AG04450 (cell line): Measurements from ENCODE around the gene UBAP1L. TPM values are rescaled to one million over a fixed set of nuclear protein-coding genes. Genes with fewer than 3 reads are reported as not detected.

Experiments used
- CTCF ChIA-PET: fragments of 300-600, 350-600 bp; formaldehyde crosslinking; extraction: SDS; loops from one replicate; lab custom pipeline; 2022; ENCODE audit warnings: antibody characterized with exemption, inconsistent platforms; lab: Charles Lee
- POLR2A ChIA-PET: fragments of 350-600 bp; formaldehyde crosslinking; extraction: SDS; loops from one replicate; lab custom pipeline; 2021; ENCODE audit warnings: antibody characterized with exemption, inconsistent platforms; lab: Yijun Ruan, JAX
- DNase-seq: peaks from one replicate; pipeline ENCODE4 v3.0.0-alpha.2; 2011; ENCODE audit warnings: low read depth, low spot score
- H3K27ac ChIP-seq: one replicate; pipeline ENCODE4 v1.5.1; 2012; ENCODE audit warnings: low read depth, low read length, control low read depth
- H3K27me3 ChIP-seq: one replicate; pipeline ENCODE4 v1.6.0; 2012; ENCODE audit warnings: low read length; ENCODE audit not compliant: control insufficient read depth, insufficient read depth
- H3K4me3 ChIP-seq: 2 replicates; pipeline ENCODE4 v1.5.1; 2011; ENCODE audit warnings: mild to moderate bottlenecking, low read depth, low read length, control low read depth
- H3K9me3 ChIP-seq: 2 replicates; pipeline ENCODE4 v1.5.1; 2012; ENCODE audit warnings: low read length; ENCODE audit not compliant: control insufficient read depth, insufficient read depth
- polyA plus RNA-seq: library from polyadenylated mRNA; depleted of rRNA; stranded (reverse); fragments of >200 nt; gene quantifications from 2 replicates; pipeline ENCODE4 v1.2.3, GENCODE V29; 2011
- TF ChIP-seq, protein P1 (sequence below): IDR thresholded peaks from 2 replicates; pipeline ENCODE4 v1.5.1; 2011; ENCODE audit warnings: low read depth, low read length, control low read depth, inconsistent platforms

UBAP1L gene
- polyA plus RNA-seq, 1 experiment: 0.46 TPM

DNA sequence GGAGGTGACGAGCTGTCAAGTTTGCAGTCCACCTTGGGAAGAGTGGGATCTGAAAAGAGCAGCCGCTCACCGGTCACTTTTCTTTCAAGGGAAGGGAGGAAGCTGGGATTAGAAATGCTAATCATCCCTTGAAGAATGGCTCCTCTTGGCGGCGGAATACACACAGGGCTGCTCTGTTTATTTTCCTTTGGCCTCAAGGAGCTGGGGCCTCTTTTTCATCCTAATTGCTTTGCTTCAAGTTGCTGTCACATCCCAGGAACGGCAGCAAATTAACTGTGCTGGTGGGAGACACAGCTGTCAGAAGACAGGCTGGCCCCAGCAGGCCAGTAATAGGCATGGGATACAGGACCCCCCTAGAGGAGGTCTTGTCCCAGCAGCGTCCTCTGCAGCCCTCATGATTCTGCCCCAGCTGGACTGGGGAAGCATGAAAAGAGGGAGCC, 31.7 kb downstream of the UBAP1L start:
- DNase-seq: peak; percentile 44
- no peaks in the 10 kb centered on the region for H3K9me3 ChIP-seq
- POLR2A ChIA-PET: interaction anchor here (0.5 to 2.9 kb wide), 6 partner anchors 14 to 157 kb away, joined by 3 to 32 read pairs (median 5); no protein-coding TSS in a partner anchor
- H3K27ac ChIP-seq: no peak overlapping the region
- CTCF ChIA-PET: interaction anchor here (0.6 to 6.6 kb wide), 11 partner anchors 9 to 143 kb away, joined by 3 to 83 read pairs (median 6); partner anchors contain the start of gene RASL12
- TF ChIP-seq, protein P1, sequence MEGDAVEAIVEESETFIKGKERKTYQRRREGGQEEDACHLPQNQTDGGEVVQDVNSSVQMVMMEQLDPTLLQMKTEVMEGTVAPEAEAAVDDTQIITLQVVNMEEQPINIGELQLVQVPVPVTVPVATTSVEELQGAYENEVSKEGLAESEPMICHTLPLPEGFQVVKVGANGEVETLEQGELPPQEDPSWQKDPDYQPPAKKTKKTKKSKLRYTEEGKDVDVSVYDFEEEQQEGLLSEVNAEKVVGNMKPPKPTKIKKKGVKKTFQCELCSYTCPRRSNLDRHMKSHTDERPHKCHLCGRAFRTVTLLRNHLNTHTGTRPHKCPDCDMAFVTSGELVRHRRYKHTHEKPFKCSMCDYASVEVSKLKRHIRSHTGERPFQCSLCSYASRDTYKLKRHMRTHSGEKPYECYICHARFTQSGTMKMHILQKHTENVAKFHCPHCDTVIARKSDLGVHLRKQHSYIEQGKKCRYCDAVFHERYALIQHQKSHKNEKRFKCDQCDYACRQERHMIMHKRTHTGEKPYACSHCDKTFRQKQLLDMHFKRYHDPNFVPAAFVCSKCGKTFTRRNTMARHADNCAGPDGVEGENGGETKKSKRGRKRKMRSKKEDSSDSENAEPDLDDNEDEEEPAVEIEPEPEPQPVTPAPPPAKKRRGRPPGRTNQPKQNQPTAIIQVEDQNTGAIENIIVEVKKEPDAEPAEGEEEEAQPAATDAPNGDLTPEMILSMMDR: peak; percentile 71
- no peak overlapping the region for H3K4me3 ChIP-seq
- H3K27me3 ChIP-seq: peaks cover 29% of the 10 kb centered on the region

DNA sequence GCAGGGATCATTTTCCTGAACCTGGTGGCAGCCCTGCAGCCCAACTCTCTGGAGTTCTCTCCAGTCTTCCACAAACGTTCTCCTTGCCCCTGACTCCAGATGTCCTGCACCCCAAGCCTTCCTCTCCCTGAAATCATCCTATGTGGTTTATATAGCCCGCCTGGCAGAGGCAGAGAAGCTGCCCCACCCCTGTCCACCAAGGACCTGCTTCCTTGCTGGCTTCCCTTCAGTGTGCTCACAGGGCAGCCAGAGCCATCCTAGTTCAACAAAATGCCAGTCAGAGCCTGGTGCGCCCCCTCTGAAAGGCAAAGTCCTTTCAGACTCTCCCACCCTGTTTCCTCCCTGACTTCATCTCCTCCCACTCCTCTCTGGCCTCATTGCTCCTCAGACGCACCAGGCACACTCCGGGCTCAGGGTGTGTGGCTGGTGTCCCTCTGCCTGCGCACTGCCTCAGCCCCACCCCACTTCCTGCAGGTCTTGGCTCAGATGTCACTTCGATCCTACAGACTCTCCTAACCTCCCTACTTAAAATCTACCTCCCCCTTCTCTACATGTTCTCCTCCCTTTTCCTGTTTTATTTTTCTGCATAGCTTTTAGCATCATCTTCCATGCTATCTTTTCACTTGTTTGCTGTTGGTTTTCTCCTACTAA, 32.6 kb downstream of the UBAP1L start:
- ChIA-PET CTCF (interaction anchor here (1.1 to 6.6 kb wide), 8 partner anchors 9 to 143 kb away, joined by 3 to 83 read pairs (median 18); partner anchors contain the start of gene RASL12), POLR2A (interaction anchor here (1.2 to 2.9 kb wide), 3 partner anchors 13 to 28 kb away, joined by 4 to 32 read pairs (median 6); no protein-coding TSS in a partner anchor)
- Histone ChIP-seq H3K27ac (no peak overlapping the region), H3K4me3 (no peak overlapping the region), H3K27me3 (peaks cover 31% of the 10 kb centered on the region), H3K9me3 (peaks cover 6% of the 10 kb centered on the region; the same call in 1 of the 2 replicates)
- DNase-seq: no peak
- TF ChIP-seq, protein P1: no peak

DNA sequence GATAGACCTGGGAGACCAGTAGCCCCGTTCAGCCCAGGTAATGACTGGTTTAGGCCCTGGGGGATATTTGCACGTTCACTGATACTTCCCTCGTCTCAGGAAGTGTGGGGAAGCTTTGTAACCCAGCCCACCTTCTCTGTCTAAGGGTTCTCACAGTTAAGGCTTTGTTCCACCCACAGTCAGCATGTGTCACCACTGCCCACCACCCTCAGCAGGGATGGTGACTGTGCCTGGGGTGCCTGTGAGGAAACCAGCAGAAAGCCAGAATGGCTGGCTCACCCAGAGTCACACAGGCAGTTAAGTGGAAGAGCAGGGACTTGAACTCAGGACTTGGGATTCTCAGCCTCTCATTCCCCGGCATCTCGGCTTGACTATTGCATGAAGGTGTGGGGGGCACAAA, 33.2 kb downstream of the UBAP1L start:
- no peak for DNase-seq
- TF ChIP-seq, protein P1: no peak
- POLR2A ChIA-PET: interaction anchor here (2.1 kb wide), 1 partner anchor 27 kb away, joined by 6 read pairs; no protein-coding TSS in a partner anchor
- Histone ChIP-seq H3K4me3 (no peak overlapping the region), H3K27ac (no peak overlapping the region), H3K27me3 (peaks cover 31% of the 10 kb centered on the region), H3K9me3 (peaks cover 9% of the 10 kb centered on the region; the same call in 1 of the 2 replicates)
- CTCF ChIA-PET: interaction anchor here (0.6 to 6.6 kb wide), 4 partner anchors 15 to 47 kb away, joined by 3 to 83 read pairs (median 22); no protein-coding TSS in a partner anchor

DNA sequence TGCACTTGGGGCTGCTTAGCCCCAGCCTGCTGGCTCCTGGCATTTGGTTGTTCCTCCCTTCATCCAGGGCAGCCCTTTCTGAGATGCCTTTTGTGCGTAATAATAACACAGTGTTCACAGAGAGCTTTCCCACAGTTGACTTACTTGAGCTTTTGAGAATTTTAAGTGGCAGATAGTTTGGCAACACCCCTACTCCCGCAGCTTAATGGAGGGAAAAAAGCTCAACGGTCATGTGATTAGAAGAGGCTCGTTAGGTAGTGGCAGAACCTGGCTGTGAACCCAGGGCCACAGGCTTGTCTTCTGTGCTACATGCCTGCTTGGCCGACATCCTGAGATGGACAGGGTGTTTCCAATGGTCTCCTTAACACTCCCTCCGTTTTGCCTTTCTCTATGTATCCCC, 33.7 kb downstream of the UBAP1L start:
- no peak for DNase-seq
- peaks cover 12% of the 10 kb centered on the region; the same call in 1 of the 2 replicates for H3K9me3 ChIP-seq
- CTCF ChIA-PET: interaction anchor here (0.6 to 4.5 kb wide), 4 partner anchors 15 to 86 kb away, joined by 3 to 83 read pairs (median 4); no protein-coding TSS in a partner anchor
- H3K27ac ChIP-seq: no peak overlapping the region
- no peak overlapping the region for H3K4me3 ChIP-seq
- peaks cover 31% of the 10 kb centered on the region for H3K27me3 ChIP-seq
- POLR2A ChIA-PET: no interaction called here
- TF ChIP-seq, protein P1: no peak

DNA sequence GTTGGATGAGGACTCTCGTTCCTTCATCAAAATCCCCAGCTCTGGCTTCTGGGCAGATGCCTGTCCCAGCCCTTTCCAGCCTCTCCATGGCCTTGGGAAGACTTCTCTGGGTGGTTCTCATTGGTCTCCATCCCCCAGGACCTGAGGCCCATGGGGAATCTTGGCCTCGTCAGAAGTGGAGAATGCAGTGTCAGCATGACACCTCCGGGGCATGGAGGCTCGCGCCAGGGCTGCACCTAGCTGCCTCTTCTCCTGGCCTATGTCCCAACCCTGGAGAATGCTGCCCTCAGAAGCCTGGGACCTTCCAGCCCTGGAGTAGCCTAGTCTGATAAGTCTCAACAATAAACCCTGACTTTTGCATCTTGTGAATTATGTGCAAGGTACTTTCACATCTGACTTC, 35.4 kb downstream of the UBAP1L start:
- Histone ChIP-seq H3K9me3 (peaks cover 12% of the 10 kb centered on the region; the same call in 1 of the 2 replicates), H3K27me3 (peaks cover 24% of the 10 kb centered on the region), H3K4me3 (no peak overlapping the region), H3K27ac (no peak overlapping the region)
- ChIA-PET POLR2A (interaction anchor here (0.5 to 1.8 kb wide), 3 partner anchors 10 to 437 kb away, joined by 3 to 6 read pairs (median 3); no protein-coding TSS in a partner anchor), CTCF (interaction anchor here (0.7 to 3.0 kb wide), 4 partner anchors 22 to 82 kb away, joined by 3 to 33 read pairs (median 12); no protein-coding TSS in a partner anchor)
- no peak for DNase-seq
- TF ChIP-seq, protein P1: no peak
